GM19397 (cell line): ENCODE measurements around the gene PROSER3.
"Not testable (repeated sequence)": the region's sequence is repeated elsewhere in the genome, so short reads cannot be mapped to it uniquely, and the experiment has no call there.

Source experiments
- ATAC-seq: cut with Tn5 transposase; IDR thresholded peaks from one replicate; pipeline ENCODE4 v1.9.1; 2021; ENCODE audit warnings: mild to moderate bottlenecking, moderate library complexity; ENCODE audit not compliant: unreplicated experiment

PROSER3 gene

GRCh38 chr19:35722461-35722860 is 35.5 kb upstream of the PROSER3 start:
- no peak for ATAC-seq

DNA sequence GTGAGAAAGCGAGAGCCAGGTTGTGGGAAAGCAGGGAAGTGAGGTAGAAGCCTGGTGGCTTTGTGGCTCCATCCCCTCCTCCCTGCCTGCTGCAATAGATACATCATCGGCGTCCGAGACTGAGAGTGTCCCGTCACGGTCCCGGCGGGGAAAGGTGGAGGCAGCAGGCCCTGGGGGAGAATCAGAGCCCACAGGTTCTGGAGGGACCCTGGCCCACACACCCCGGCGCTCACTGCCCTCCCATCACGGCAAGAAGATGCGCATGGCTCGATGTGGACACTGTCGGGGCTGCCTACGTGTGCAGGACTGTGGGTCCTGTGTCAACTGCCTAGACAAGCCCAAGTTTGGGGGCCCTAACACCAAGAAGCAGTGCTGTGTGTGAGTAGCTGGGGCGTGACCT is 35.1 kb upstream of the PROSER3 start:
- ATAC-seq: no peak

DNA sequence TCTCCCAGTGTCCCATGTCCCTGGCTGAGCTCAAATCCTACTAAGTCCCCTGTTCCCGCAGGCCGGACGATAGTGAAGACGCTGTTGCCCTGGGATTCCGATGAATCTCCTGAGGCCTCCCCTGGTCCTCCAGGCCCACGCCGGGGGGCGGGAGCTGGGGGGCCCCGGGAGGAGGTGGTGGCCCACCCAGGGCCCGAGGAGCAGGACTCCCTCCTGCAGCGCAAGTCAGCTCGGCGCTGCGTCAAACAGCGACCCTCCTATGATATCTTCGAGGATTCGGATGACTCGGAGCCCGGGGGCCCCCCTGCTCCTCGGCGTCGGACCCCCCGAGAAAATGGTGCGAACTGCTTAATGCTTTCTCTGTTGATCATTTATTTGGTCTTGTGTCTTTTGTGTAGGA is 34.3 kb upstream of the PROSER3 start:
- no peak for ATAC-seq

- ATAC-seq: not testable (repeated sequence)
Measured at GRCh38 chr19:35724132-35724531, 33.8 kb upstream of the PROSER3 start.

DNA sequence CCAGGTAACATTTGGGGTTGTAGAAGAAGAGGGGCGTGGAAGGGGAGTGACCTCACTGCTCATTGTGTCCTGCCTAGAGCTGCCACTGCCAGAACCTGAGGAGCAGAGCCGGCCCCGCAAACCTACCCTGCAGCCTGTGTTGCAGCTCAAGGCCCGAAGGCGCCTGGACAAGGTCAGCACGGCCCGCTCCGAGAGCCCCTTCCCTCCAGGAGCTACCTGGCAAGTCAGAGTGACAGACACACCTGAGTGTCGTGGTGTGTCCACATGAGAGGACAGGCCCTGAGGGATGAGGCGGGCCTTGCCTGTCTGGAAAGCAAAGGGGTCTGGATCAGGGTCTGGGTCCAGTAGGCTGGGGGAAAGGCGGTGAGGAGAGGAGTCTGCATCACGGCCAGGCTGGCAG is 33.4 kb upstream of the PROSER3 start:
- no peak for ATAC-seq

- ATAC-seq: no peak
Measured at GRCh38 chr19:35725216-35725861, 32.6 kb upstream of the PROSER3 start.

DNA sequence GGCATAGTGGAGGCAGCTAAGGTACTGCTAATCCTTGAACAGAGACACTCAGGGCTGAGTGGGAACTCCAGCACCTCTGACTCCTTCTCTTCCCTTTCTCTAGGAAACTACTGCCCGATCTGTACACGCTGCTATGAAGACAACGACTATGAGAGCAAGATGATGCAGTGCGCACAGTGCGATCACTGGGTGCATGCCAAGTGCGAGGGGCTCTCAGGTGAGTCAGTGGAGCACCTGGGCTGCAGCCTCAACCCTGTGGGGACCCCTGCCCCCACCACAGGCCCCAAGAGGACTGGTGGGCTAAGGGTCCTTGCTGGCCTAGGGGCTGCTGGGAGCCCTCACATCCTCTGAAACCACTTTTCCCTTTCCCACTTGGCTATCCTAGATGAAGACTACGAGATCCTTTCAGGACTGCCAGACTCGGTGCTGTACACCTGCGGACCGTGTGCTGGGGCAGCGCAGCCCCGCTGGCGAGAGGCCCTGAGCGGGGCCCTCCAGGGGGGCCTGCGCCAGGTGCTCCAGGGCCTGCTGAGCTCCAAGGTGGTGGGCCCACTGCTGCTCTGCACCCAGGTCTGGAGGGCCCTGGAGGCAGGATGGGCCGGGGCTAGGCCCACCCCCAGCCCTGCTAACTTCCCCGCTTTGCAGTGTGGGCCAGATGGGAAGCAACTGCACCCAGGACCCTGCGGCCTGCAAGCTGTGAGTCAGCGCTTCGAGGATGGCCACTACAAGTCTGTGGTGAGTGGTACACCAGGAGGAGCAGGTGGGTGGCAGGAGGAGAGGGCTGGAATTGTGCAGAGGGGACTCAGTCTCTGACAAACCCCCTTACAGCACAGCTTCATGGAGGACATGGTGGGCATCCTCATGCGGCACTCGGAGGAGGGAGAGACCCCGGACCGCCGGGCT is 30.7 kb upstream of the PROSER3 start:
- ATAC-seq: no peak

DNA sequence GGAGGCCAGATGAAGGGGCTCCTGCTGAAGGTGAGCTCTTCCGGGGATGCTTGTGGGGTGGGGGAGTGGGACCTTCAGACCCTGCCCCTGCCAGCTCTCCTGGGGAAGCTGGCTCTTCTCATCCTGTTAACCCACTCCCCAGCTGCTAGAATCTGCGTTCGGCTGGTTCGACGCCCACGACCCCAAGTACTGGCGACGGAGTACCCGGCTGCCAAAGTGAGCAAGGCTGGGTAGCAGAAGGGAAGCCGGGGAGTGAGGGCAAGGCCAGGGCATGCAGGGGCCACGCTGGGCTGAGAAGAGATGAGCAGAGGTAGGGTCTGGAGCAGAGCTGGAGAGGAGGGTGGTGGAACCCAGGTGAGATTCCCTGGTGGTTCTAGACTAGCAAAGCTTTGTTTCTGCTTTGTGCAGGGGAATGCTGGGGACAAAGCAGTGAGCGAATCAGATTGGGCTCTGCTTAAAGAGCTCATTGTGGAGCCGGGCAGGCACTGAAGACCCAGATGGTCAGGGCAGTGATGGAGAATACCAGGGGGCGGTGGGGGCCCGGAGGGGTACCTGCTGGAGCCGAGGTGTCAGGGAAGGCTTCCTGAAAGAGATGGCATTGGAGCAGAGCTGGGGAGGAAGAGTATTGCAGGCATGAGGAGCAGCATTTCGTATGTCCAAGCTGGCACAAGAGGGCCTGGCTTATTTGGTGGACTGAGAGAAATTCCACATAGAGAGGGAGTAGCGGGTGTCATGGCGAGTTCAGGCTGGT is 29.8 kb upstream of the PROSER3 start:
- no peak for ATAC-seq

GRCh38 chr19:35729021-35729420 is 29.0 kb upstream of the PROSER3 start:
- no peak for ATAC-seq

DNA sequence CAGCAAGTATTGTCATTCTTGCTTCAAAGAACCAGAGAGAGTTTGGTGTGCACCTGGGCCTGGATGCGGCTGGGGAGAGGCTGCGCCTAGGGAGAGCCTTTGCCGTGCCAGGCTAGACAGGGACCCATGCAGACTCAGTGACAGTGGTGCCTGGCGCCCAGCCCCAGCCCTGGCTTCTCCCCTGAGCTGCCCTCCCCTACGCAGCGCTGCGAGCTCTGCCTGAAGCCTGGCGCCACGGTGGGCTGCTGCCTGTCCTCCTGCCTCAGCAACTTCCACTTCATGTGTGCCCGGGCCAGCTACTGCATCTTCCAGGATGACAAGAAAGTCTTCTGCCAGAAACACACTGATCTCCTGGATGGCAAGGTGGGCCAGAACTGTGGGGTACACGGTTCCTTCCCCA is 28.2 kb upstream of the PROSER3 start:
- no peak for ATAC-seq

GRCh38 chr19:35730326-35730725 is 27.6 kb upstream of the PROSER3 start:
- ATAC-seq: no peak

GRCh38 chr19:35731353-35731752 is 26.6 kb upstream of the PROSER3 start:
- no peak for ATAC-seq

DNA sequence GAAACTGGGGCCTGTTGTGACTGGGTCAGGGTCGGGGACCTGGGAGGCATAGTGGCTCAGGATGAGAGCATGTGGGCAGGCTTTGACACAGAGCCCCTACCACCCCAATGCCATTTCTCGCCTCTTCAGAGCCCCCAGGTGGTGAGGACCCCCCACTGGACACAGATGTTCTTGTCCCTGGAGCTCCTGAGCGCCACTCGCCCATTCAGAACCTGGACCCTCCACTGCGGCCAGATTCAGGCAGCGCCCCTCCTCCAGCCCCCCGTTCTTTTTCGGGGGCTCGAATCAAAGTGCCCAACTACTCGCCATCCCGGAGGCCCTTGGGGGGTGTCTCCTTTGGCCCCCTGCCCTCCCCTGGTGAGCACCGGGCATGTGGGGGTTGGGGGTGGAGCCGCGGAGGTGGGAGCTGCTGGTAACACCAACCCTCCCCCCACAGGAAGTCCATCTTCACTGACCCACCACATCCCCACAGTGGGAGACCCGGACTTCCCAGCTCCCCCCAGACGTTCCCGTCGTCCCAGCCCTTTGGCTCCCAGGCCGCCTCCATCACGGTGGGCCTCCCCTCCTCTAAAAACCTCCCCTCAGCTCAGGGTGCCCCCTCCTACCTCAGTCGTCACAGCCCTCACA is 26.1 kb upstream of the PROSER3 start:
- ATAC-seq: no peak

- no peak for ATAC-seq
Measured at GRCh38 chr19:35732540-35733179, 25.3 kb upstream of the PROSER3 start.

DNA sequence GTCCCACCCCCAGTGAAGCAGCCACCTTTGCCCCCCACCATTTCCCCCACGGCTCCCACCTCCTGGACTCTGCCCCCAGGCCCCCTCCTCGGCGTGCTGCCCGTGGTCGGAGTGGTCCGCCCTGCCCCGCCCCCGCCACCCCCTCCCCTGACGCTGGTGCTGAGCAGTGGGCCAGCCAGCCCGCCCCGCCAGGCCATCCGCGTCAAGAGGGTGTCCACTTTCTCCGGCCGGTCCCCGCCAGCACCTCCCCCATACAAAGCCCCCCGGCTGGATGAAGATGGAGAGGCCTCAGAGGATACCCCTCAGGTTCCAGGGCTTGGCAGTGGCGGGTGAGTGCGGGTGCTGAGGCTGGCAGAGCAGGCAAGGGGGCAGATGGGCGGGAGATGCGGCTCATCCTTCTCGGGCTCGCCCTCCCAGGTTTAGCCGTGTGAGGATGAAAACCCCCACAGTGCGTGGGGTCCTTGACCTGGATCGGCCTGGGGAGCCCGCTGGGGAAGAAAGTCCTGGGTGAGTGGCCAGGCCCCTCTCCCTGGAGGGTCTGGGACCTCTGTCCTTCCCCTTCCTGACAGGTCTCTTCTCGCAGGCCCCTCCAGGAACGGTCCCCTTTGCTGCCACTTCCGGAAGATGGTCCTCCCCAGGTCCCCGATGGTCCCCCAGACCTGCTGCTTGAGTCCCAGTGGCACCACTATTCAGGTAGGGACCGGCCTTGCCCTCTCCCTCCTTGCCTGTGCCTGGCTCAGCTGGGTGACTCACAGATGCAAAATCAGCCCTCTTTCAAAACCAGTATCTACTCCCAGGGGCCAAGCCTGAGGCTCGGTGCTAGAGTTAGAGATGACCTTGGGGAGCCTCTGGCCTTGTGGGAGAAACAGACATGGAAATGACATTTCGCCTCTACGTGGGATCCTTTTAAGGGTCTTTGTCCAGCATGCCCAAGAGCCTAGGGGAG is 24.5 kb upstream of the PROSER3 start:
- no peak for ATAC-seq

DNA sequence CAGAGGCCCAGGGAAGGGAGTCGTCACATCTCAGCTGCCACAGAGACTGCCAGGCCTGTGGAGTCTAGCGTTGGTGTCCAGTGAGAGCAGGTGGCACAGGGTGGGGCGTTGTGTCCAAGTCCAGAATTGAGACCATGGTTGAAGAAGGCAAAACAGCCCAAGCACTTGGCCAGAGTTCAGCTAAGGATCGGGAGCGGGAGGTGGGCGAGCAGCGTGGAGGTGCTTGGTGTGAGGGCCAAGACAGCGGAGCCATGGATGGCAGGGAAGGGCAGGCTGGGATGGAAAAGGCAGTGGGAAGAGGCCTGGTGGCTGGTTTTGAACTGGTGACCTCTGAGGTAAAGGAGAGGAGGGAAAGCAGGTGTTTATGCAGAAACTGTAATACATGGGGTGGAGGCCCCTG is 23.7 kb upstream of the PROSER3 start:
- no peak for ATAC-seq

DNA sequence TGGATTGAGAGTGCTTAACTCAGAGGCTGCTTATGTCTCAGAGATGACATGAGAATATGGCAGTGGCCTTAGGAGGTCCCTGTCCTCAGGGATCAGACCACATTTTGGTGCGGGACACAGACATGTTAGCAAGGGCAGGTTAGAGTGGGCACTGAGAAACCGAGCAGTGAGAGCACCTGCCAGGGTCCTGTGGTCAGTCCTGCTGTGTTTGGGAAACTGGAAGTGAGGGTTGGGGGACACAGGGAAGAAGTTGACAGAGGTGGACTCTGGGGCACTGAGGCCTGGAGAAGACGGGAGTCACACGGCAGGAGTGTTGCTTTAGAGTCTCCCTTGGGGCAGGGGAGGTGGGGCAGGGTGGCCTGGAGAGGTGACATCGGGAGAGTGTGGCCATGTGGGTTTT is 23.1 kb upstream of the PROSER3 start:
- no peak for ATAC-seq

- no peak for ATAC-seq
Measured at GRCh38 chr19:35736913-35737886, 20.8 kb upstream of the PROSER3 start.
